Bronchial epithelial cell (primary cell): ENCODE data around the gene LYPD1. TPM values are rescaled to one million over a fixed set of nuclear protein-coding genes. Genes with fewer than 3 reads are reported as not detected.

Source experiments
- DNase-seq: peaks from one replicate; pipeline ENCODE4 v3.0.0-alpha.2; 2010; ENCODE audit warnings: low read depth
- FAIRE-seq: peaks from 2 replicates; lab custom pipeline; 2011; peaks lifted over from hg19 to GRCh38; lab: Jason Lieb, UNC
- H3K27me3 ChIP-seq: 2 replicates; pipeline ENCODE4 v1.5.1; 2011; ENCODE audit warnings: low read length; ENCODE audit not compliant: control insufficient read depth, insufficient read depth
- H3K36me3 ChIP-seq: 2 replicates; pipeline ENCODE4 v1.5.1; 2011; ENCODE audit warnings: low read length; ENCODE audit not compliant: control insufficient read depth, insufficient read depth
- H3K4me3 ChIP-seq: 2 replicates; pipeline ENCODE4 v1.5.1; 2011; ENCODE audit warnings: mild to moderate bottlenecking, low read depth, low read length, control low read depth
- CTCF ChIP-seq: IDR thresholded peaks from 2 replicates; pipeline ENCODE4 v1.5.1; 2011; ENCODE audit warnings: mild to moderate bottlenecking, moderate library complexity, low read length, control low read depth, inconsistent platforms; ENCODE audit not compliant: insufficient read depth, severe bottlenecking
- total RNA-seq: library from RNA; depleted of rRNA; stranded (reverse); fragments of >200 nt; gene quantifications from 2 replicates; pipeline ENCODE4 v1.2.1, GENCODE V29; 2014

Gene LYPD1
- total RNA-seq, 1 donor from 2014 or later: under 0.01 TPM

GRCh38 chr2:132615329-132616085 is 54.5 kb downstream of the LYPD1 start:
- Histone ChIP-seq H3K27me3 (no peaks in the 10 kb centered on the region), H3K36me3 (no peaks in the 10 kb centered on the region), H3K4me3 (no peak overlapping the region)
- FAIRE-seq (no peak), DNase-seq (no peak)
- no peak for TF ChIP-seq CTCF

GRCh38 chr2:132611719-132612118 is 58.3 kb downstream of the LYPD1 start:
- DNase-seq (no peak), FAIRE-seq (no peak)
- TF ChIP-seq CTCF: no peak
- Histone ChIP-seq H3K4me3 (no peak overlapping the region), H3K36me3 (no peaks in the 10 kb centered on the region), H3K27me3 (no peaks in the 10 kb centered on the region)

- FAIRE-seq (no peak), DNase-seq (no peak)
- TF ChIP-seq CTCF: no peak
Observed at GRCh38 chr2:132609101-132609890, 60.7 kb downstream of the LYPD1 start.

GRCh38 chr2:132608311-132608710 is 61.7 kb downstream of the LYPD1 start:
- no peaks in the 10 kb centered on the region for H3K36me3 ChIP-seq
- H3K4me3 ChIP-seq: no peak overlapping the region
- FAIRE-seq (no peak), DNase-seq (no peak)
- H3K27me3 ChIP-seq: no peaks in the 10 kb centered on the region
- TF ChIP-seq CTCF: no peak

More at GRCh38 chr2:132609101-132609890, 60.7 kb downstream of the LYPD1 start:
- no peak overlapping the region for H3K4me3 ChIP-seq
- no peaks in the 10 kb centered on the region for H3K36me3 ChIP-seq
- no peaks in the 10 kb centered on the region for H3K27me3 ChIP-seq

- DNase-seq (no peak), FAIRE-seq (no peak)
- H3K4me3 ChIP-seq: no peak overlapping the region
- H3K27me3 ChIP-seq: no peaks in the 10 kb centered on the region
- H3K36me3 ChIP-seq: no peaks in the 10 kb centered on the region
- no peak for TF ChIP-seq CTCF
Observed at GRCh38 chr2:132607426-132608090, 62.4 kb downstream of the LYPD1 start.
